IMR-90 (cell line): ENCODE data around the gene SCNN1B. TPM values are rescaled to one million over a fixed set of nuclear protein-coding genes. Genes with fewer than 3 reads are reported as not detected.

Source experiments
- ATAC-seq: fragments of 200-7000 bp; cut with Tn5 transposase; 2 replicates; pipeline ENCODE4 v1.9.1; 2020; ENCODE audit warnings: low read depth, mild to moderate bottlenecking, moderate library complexity
- BruUV-seq: library from RNA; stranded (reverse); fragments of 400-500 nt; replicated peaks from 2 replicates; lab custom pipeline; 2021; lab: Mats Ljungman, UMichigan
- CTCF ChIA-PET: fragments of 300-600 bp; formaldehyde crosslinking; extraction: SDS; loops from one replicate; lab custom pipeline; 2021; ENCODE audit warnings: antibody characterized with exemption; lab: Yijun Ruan, JAX
- POLR2A ChIA-PET: fragments of 300-600 bp; sonication (Branson Sonifier 250); formaldehyde crosslinking; loops from one replicate; lab custom pipeline; 2022; ENCODE audit warnings: antibody characterized with exemption; ENCODE audit not compliant: unreplicated experiment; lab: Charles Lee
- DNase-seq: peaks from one replicate; pipeline ENCODE4 v3.0.0; 2013
- H2AFZ ChIP-seq: replicated peaks from 2 replicates; pipeline ENCODE3; 2013; ENCODE audit warnings: low read length, mild to moderate bottlenecking; ENCODE audit not compliant: poor library complexity
- H2AK5ac ChIP-seq: 2 replicates; pipeline ENCODE4 v1.6.1; 2013; ENCODE audit warnings: low read depth, low read length, inconsistent platforms
- H2AK9ac ChIP-seq: replicated peaks from 2 replicates; pipeline ENCODE3; 2013; ENCODE audit warnings: mild to moderate bottlenecking, low read depth, low read length, moderate library complexity; ENCODE audit not compliant: poor library complexity
- H2BK120ac ChIP-seq: 2 replicates; pipeline ENCODE4 v1.6.1; 2013; ENCODE audit warnings: low read depth, low read length, inconsistent platforms
- H2BK15ac ChIP-seq: 3 replicates; pipeline ENCODE4 v1.6.1; 2013; ENCODE audit warnings: low read depth, low read length, inconsistent platforms
- H2BK20ac ChIP-seq: 2 replicates; pipeline ENCODE4 v1.6.1; 2013; ENCODE audit warnings: low read depth, mild to moderate bottlenecking, inconsistent platforms, low read length, moderate library complexity
- H2BK5ac ChIP-seq: 2 replicates; pipeline ENCODE4 v1.6.1; 2013; ENCODE audit warnings: mild to moderate bottlenecking, low read depth, low read length, inconsistent platforms; ENCODE audit not compliant: poor library complexity, severe bottlenecking
- H3K14ac ChIP-seq: replicated peaks from 2 replicates; pipeline ENCODE4 v1.6.1; 2013; ENCODE audit warnings: low read depth, low read length, inconsistent platforms
- H3K18ac ChIP-seq: 2 replicates; pipeline ENCODE4 v1.6.1; 2013; ENCODE audit warnings: low read depth, low read length, control low read depth
- H3K23ac ChIP-seq: 2 replicates; pipeline ENCODE4 v1.6.1; 2013; ENCODE audit warnings: low read depth, low read length, inconsistent platforms
- H3K27ac ChIP-seq: 2 replicates; pipeline ENCODE4 v1.5.1; 2013; ENCODE audit warnings: mild to moderate bottlenecking, control low read depth, low read length; ENCODE audit not compliant: insufficient read depth
- H3K27me3 ChIP-seq: 2 replicates; pipeline ENCODE4 v1.6.1; 2013; ENCODE audit warnings: low read length; ENCODE audit not compliant: control insufficient read depth, insufficient read depth
- H3K36me3 ChIP-seq: 2 replicates; pipeline ENCODE4 v1.6.1; 2013; ENCODE audit warnings: low read length, mixed read lengths; ENCODE audit not compliant: control insufficient read depth, insufficient read depth
- H3K4ac ChIP-seq: 2 replicates; pipeline ENCODE4 v1.6.1; 2013; ENCODE audit warnings: low read depth, low read length, inconsistent platforms
- H3K4me1 ChIP-seq: 2 replicates; pipeline ENCODE4 v1.6.1; 2013; ENCODE audit warnings: low read length, mixed read lengths; ENCODE audit not compliant: control insufficient read depth, insufficient read depth
- H3K4me2 ChIP-seq: 2 replicates; pipeline ENCODE4 v1.6.1; 2013; ENCODE audit warnings: low read depth, mild to moderate bottlenecking, control low read depth, low read length, moderate library complexity
- H3K4me3 ChIP-seq: 2 replicates; pipeline ENCODE4 v1.5.1; 2013; ENCODE audit warnings: low read depth, mild to moderate bottlenecking, control low read depth, low read length, moderate library complexity; ENCODE audit not compliant: insufficient read depth
- H3K56ac ChIP-seq: 2 replicates; pipeline ENCODE4 v1.6.1; 2013; ENCODE audit warnings: low read length, inconsistent platforms; ENCODE audit not compliant: insufficient read depth; ENCODE audit errors: extremely low read depth
- H3K79me1 ChIP-seq, 2 experiments: 2 replicates each; pipeline ENCODE4 v1.6.1; 2013; ENCODE audit warnings: low read length in 2 of 2, inconsistent platforms in 1 of 2, low read depth in 1 of 2
- H3K9ac ChIP-seq: 2 replicates; pipeline ENCODE4 v1.6.1; 2013; ENCODE audit warnings: low read depth, low read length, control low read depth
- H3K9me1 ChIP-seq: 2 replicates; pipeline ENCODE4 v1.6.1; 2013; ENCODE audit warnings: low read length, inconsistent platforms; ENCODE audit not compliant: insufficient read depth
- H3K9me3 ChIP-seq: 2 replicates; pipeline ENCODE4 v1.6.1; 2013; ENCODE audit warnings: low read length; ENCODE audit not compliant: control insufficient read depth, insufficient read depth
- H4K20me1 ChIP-seq: 2 replicates; pipeline ENCODE4 v1.6.1; 2013; ENCODE audit warnings: low read length, inconsistent platforms; ENCODE audit not compliant: insufficient read depth
- H4K5ac ChIP-seq: 2 replicates; pipeline ENCODE4 v1.6.1; 2013; ENCODE audit warnings: mild to moderate bottlenecking, low read depth, low read length, control low read depth
- H4K8ac ChIP-seq, 2 experiments: 2 replicates each; pipeline ENCODE4 v1.6.1; 2013; ENCODE audit warnings: low read depth in 2 of 2, low read length in 2 of 2, control low read depth in 1 of 2, inconsistent platforms in 1 of 2
- H4K91ac ChIP-seq: 2 replicates; pipeline ENCODE4 v1.6.1; 2013; ENCODE audit warnings: low read depth, low read length, inconsistent platforms; ENCODE audit not compliant: insufficient read depth
- BHLHE40 ChIP-seq: fragments of 150-350 bp; IDR thresholded peaks from 2 replicates; pipeline ENCODE4 v1.6.1; 2016; ENCODE audit warnings: mild to moderate bottlenecking, low read depth, low read length
- CEBPB ChIP-seq: IDR thresholded peaks from 2 replicates; pipeline ENCODE4 v1.6.1; 2012; ENCODE audit warnings: low read depth, low read length, improper control_type of control experiment
- CHD1 ChIP-seq: IDR thresholded peaks from 2 replicates; pipeline ENCODE4 v1.6.1; 2012; ENCODE audit warnings: low read depth, low read length, improper control_type of control experiment
- CTCF ChIP-seq: conservative IDR thresholded peaks from 2 replicates; pipeline ENCODE4 v1.5.1; 2012; ENCODE audit warnings: mild to moderate bottlenecking, low read depth, low read length, improper control_type of control experiment
- ELK1 ChIP-seq: fragments of 150-350 bp; IDR thresholded peaks from 2 replicates; pipeline ENCODE4 v1.6.1; 2016; ENCODE audit warnings: low read depth, mild to moderate bottlenecking, low read length, moderate library complexity, borderline replicate concordance
- FOS ChIP-seq: fragments of 150-350 bp; IDR thresholded peaks from 2 replicates; pipeline ENCODE4 v1.6.1; 2016; ENCODE audit warnings: low read depth, low read length
- MAFK ChIP-seq: IDR thresholded peaks from 2 replicates; pipeline ENCODE4 v1.6.1; 2012; ENCODE audit warnings: low read depth, low read length, improper control_type of control experiment
- MAZ ChIP-seq: IDR thresholded peaks from 2 replicates; pipeline ENCODE4 v1.6.1; 2012; ENCODE audit warnings: low read depth, mild to moderate bottlenecking, low read length, improper control_type of control experiment, moderate library complexity, borderline replicate concordance
- MXI1 ChIP-seq: IDR thresholded peaks from 2 replicates; pipeline ENCODE4 v1.6.1; 2012; ENCODE audit warnings: low read depth, mild to moderate bottlenecking, low read length, moderate library complexity, borderline replicate concordance
- NFE2L2 ChIP-seq: fragments of 150-350 bp; IDR thresholded peaks from 2 replicates; pipeline ENCODE4 v1.6.1; 2016; ENCODE audit warnings: low read depth, mild to moderate bottlenecking, low read length
- POLR2A ChIP-seq: IDR thresholded peaks from 2 replicates; pipeline ENCODE4 v1.6.1; 2012; ENCODE audit warnings: mild to moderate bottlenecking, low read depth, low read length
- RAD21 ChIP-seq: IDR thresholded peaks from 2 replicates; pipeline ENCODE4 v1.6.1; 2012; ENCODE audit warnings: low read length, improper control_type of control experiment
- RCOR1 ChIP-seq: IDR thresholded peaks from 2 replicates; pipeline ENCODE4 v1.6.1; 2012; ENCODE audit warnings: mild to moderate bottlenecking, low read length, improper control_type of control experiment; ENCODE audit not compliant: insufficient replicate concordance
- RFX5 ChIP-seq: IDR thresholded peaks from 2 replicates; pipeline ENCODE4 v1.8.0; 2012; ENCODE audit warnings: low read depth, mild to moderate bottlenecking, low read length, moderate library complexity
- SMC3 ChIP-seq: fragments of 150-350 bp; IDR thresholded peaks from 2 replicates; pipeline ENCODE4 v1.6.1; 2016; ENCODE audit warnings: low read depth, mild to moderate bottlenecking, antibody characterized with exemption, low read length, moderate library complexity
- WGBS, 2 experiments: methylation state at CpG; one replicate each; pipeline versions ENCODE4 v1.1.5 to v1.1.7; 2013; ENCODE audit warnings: missing lambda C conversion rate in 2 of 2; ENCODE audit not compliant: insufficient read length in 1 of 2; ENCODE audit errors: extremely low coverage in 2 of 2; 5-methylcytosine and 5-hydroxymethylcytosine counted together
- dilution Hi-C: fragments of 300-500 bp; cut with HindIII; formaldehyde crosslinking; loops from one replicate; pipeline ENCODE4 v1.14.3; 2018; ENCODE audit warnings: low sequenced_read_pairs; ENCODE audit not compliant: unreplicated experiment
- in situ Hi-C: fragments of 300-500 bp; cut with MboI; formaldehyde crosslinking; loops from 3 replicates; pipeline ENCODE4 v1.14.3; 2019; ENCODE audit warnings: low sequenced_read_pairs, inconsistent platforms, mixed read lengths
- intact Hi-C: fragments of 100-400 bp; cut with micrococcal nuclease; formaldehyde crosslinking; loops from 2 replicates; pipeline ENCODE4 v1.10.0; 2022
- polyA plus RNA-seq, 3 experiments: library from polyadenylated mRNA; depleted of rRNA; stranded (reverse); fragments of >200 nt; gene quantifications; 2 replicates each; pipeline ENCODE4 v1.2.3, GENCODE V29; 2012; ENCODE audit warnings: low replicate concordance in 1 of 3
- total RNA-seq: library from RNA; depleted of rRNA; stranded (reverse); fragments of >200 nt; gene quantifications from 2 replicates; pipeline ENCODE4 v1.2.3, GENCODE V29; 2012
- TF ChIP-seq, protein P1 (sequence below): fragments of 150-350 bp; IDR thresholded peaks from 2 replicates; pipeline ENCODE4 v1.6.1; 2017; ENCODE audit warnings: mild to moderate bottlenecking, antibody characterized with exemption, low read length, low read depth

SCNN1B gene
- total and polyA plus RNA-seq, 2 of the 4 experiments (the other 2 are of a cell fraction), result not detected

GRCh38 chr16:23339787-23340186 is 37.7 kb downstream of the SCNN1B start:
- in situ Hi-C loops (no loop called here), intact Hi-C loops (no loop called here), dilution Hi-C loops (no loop called here)
- Histone ChIP-seq H3K9me1 (no peaks in the 10 kb centered on the region), H2BK5ac (no peak overlapping the region), H3K4me1 (no peaks in the 10 kb centered on the region), H3K14ac (no peak overlapping the region), H3K4me2 (no peak overlapping the region), H3K36me3 (no peaks in the 10 kb centered on the region), H3K9ac (no peak overlapping the region), H4K5ac (no peak overlapping the region), H2BK20ac (no peak overlapping the region), H4K91ac (no peak overlapping the region), H4K8ac (no peak overlapping the region), H3K18ac (no peak overlapping the region), H2AFZ (no peak overlapping the region), H2AK9ac (no peak overlapping the region), H2BK15ac (no peak overlapping the region), H2BK120ac (no peak overlapping the region), H3K56ac (no peak overlapping the region), H3K79me1 (no peaks in the 10 kb centered on the region), H3K27ac (no peak overlapping the region), H3K27me3 (no peaks in the 10 kb centered on the region), H3K4ac (no peak overlapping the region), H3K23ac (no peak overlapping the region), H3K4me3 (no peak overlapping the region), H4K20me1 (no peaks in the 10 kb centered on the region), H2AK5ac (no peak overlapping the region), H3K9me3 (no peaks in the 10 kb centered on the region)
- no peak for TF ChIP-seq CTCF
- no peak for TF ChIP-seq BHLHE40
- TF ChIP-seq POLR2A, result no peak
- TF ChIP-seq MXI1, result no peak
- TF ChIP-seq CEBPB, result no peak
- TF ChIP-seq RAD21, result no peak
- no peak for TF ChIP-seq CHD1
- no peak for TF ChIP-seq RFX5
- no peak for TF ChIP-seq FOS
- no peak for TF ChIP-seq ELK1
- no peak for TF ChIP-seq MAFK
- TF ChIP-seq MAZ, result no peak
- no peak for TF ChIP-seq SMC3
- TF ChIP-seq, protein P1, sequence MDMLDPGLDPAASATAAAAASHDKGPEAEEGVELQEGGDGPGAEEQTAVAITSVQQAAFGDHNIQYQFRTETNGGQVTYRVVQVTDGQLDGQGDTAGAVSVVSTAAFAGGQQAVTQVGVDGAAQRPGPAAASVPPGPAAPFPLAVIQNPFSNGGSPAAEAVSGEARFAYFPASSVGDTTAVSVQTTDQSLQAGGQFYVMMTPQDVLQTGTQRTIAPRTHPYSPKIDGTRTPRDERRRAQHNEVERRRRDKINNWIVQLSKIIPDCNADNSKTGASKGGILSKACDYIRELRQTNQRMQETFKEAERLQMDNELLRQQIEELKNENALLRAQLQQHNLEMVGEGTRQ, result no peak
- no peak for TF ChIP-seq NFE2L2
- TF ChIP-seq RCOR1, result no peak
- DNase-seq, result no peak
- POLR2A ChIA-PET, result no interaction called here
- CTCF ChIA-PET, result no interaction called here
- WGBS, 2 experiments, result no CpG with 5 or more reads among the region's 3 CpGs
- no TSS peak for BruUV-seq
- ATAC-seq, result no peak
